Measurements from ENCODE around the gene SEMA6A. TPM values are rescaled to one million over a fixed set of nuclear protein-coding genes. Genes with fewer than 3 reads are reported as not detected.

SEMA6A gene
- total and polyA plus RNA-seq, 2 experiments from 2014 or later, result 233 to 400 TPM

DNA sequence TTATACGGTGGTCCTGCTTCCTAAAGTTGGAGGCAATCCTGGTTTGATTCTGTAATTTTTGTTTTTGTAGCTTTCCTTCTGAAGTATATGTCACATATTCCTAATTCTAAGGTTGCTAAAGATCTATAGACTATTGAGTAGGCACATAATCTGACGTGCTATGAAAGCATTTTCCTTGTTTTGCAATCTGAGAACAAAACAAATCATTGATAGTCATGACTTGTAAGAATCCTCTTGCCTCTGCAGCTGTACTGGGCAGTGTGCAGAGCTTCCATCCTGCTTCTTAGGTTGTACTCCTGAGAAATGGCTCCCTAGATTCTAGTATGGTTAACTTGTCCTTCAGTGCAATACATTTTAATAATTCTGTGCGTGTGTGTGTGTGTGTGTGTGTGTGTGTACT lies 35.4 kb downstream of the SEMA6A start:
- H3K4me1 ChIP-seq (ENCODE audit: insufficient read depth), result peaks cover 88% of the 10 kb centered on the region
- Mint-ChIP-seq H3K36me3 (ENCODE audit: low read depth) (peaks cover 9% of the 10 kb centered on the region; the same call in 2 of the 3 replicates), H3K27me3 (ENCODE audit: insufficient read depth, low read depth, poor library complexity) (peaks cover 8% of the 10 kb centered on the region), H3K4me1 (peaks cover 46% of the 10 kb centered on the region), H3K27ac (peak overlapping the region; percentile 33; the same call in 1 of the 2 replicates), H3K9me3 (no peaks in the 10 kb centered on the region), H3K4me3 (no peak overlapping the region)
- TF ChIP-seq ZNF331 (CRISPR knock-in tag; IDR thresholded peaks at IDR 0.05; ENCODE audit: low read depth) (no peak), ZNF462 (CRISPR knock-in tag; IDR thresholded peaks at IDR 0.05) (no peak), ETS1 (IDR thresholded peaks at IDR 0.05) (no peak), CREB1 (CRISPR knock-in tag; IDR thresholded peaks at IDR 0.05; ENCODE audit: low read depth) (no peak), STAT1 (IDR thresholded peaks at IDR 0.05; ENCODE audit: unreplicated experiment) (no peak), JUNB (IDR thresholded peaks at IDR 0.05; ENCODE audit: unreplicated experiment) (no peak), POLR2AphosphoS5 (IDR thresholded peaks at IDR 0.05; ENCODE audit: low read depth) (no peak), EZH2phosphoT487 (IDR thresholded peaks at IDR 0.05; ENCODE audit: unreplicated experiment) (no peak), ZNF114 (CRISPR knock-in tag; IDR thresholded peaks at IDR 0.05) (no peak), NANOG (IDR thresholded peaks at IDR 0.05; ENCODE audit: borderline replicate concordance) (no peak), EZH2 (IDR thresholded peaks at IDR 0.05; ENCODE audit: low read depth, unreplicated experiment) (no peak)
- TF ChIP-seq, protein P1, sequence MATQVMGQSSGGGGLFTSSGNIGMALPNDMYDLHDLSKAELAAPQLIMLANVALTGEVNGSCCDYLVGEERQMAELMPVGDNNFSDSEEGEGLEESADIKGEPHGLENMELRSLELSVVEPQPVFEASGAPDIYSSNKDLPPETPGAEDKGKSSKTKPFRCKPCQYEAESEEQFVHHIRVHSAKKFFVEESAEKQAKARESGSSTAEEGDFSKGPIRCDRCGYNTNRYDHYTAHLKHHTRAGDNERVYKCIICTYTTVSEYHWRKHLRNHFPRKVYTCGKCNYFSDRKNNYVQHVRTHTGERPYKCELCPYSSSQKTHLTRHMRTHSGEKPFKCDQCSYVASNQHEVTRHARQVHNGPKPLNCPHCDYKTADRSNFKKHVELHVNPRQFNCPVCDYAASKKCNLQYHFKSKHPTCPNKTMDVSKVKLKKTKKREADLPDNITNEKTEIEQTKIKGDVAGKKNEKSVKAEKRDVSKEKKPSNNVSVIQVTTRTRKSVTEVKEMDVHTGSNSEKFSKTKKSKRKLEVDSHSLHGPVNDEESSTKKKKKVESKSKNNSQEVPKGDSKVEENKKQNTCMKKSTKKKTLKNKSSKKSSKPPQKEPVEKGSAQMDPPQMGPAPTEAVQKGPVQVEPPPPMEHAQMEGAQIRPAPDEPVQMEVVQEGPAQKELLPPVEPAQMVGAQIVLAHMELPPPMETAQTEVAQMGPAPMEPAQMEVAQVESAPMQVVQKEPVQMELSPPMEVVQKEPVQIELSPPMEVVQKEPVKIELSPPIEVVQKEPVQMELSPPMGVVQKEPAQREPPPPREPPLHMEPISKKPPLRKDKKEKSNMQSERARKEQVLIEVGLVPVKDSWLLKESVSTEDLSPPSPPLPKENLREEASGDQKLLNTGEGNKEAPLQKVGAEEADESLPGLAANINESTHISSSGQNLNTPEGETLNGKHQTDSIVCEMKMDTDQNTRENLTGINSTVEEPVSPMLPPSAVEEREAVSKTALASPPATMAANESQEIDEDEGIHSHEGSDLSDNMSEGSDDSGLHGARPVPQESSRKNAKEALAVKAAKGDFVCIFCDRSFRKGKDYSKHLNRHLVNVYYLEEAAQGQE (IDR thresholded peaks at IDR 0.05; ENCODE audit: unreplicated experiment), result no peak
- TF ChIP-seq, protein P2, sequence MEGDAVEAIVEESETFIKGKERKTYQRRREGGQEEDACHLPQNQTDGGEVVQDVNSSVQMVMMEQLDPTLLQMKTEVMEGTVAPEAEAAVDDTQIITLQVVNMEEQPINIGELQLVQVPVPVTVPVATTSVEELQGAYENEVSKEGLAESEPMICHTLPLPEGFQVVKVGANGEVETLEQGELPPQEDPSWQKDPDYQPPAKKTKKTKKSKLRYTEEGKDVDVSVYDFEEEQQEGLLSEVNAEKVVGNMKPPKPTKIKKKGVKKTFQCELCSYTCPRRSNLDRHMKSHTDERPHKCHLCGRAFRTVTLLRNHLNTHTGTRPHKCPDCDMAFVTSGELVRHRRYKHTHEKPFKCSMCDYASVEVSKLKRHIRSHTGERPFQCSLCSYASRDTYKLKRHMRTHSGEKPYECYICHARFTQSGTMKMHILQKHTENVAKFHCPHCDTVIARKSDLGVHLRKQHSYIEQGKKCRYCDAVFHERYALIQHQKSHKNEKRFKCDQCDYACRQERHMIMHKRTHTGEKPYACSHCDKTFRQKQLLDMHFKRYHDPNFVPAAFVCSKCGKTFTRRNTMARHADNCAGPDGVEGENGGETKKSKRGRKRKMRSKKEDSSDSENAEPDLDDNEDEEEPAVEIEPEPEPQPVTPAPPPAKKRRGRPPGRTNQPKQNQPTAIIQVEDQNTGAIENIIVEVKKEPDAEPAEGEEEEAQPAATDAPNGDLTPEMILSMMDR (conservative IDR thresholded peaks at IDR 0.05; ENCODE audit: low read depth in 2 of 2), result no peak
- H3K4me2 ChIP-seq, result no peak overlapping the region
- H4K20me1 ChIP-seq (replicated peaks; ENCODE audit: insufficient read depth), result peaks cover 95% of the 10 kb centered on the region
- no peak overlapping the region for H2AFZ ChIP-seq
- no peak for ATAC-seq
- H3K36me3 ChIP-seq (ENCODE audit: insufficient read depth), result peaks cover 5% of the 10 kb centered on the region; the same call in 1 of the 2 replicates
- H3K27me3 ChIP-seq (ENCODE audit: insufficient read depth), result no peaks in the 10 kb centered on the region
- H3K27ac ChIP-seq (ENCODE audit: low read depth), result no peak overlapping the region
- H3F3A ChIP-seq (replicated peaks; ENCODE audit: low read depth), result peaks cover 8% of the 10 kb centered on the region; the same call in 1 of the 2 replicates
- no peak for DNase-seq (ENCODE audit: low spot score)
- H3K9me2 ChIP-seq (ENCODE audit: insufficient read depth), result no peaks in the 10 kb centered on the region
- no peak overlapping the region for H3K4me3 ChIP-seq
- H3K79me2 ChIP-seq (replicated peaks; ENCODE audit: insufficient read depth), result peaks cover 100% of the 10 kb centered on the region

All from GM23338 (cell line).